HepG2 (cell line): ENCODE measurements around the gene CLDN16. TPM values are rescaled to one million over a fixed set of nuclear protein-coding genes. Genes with fewer than 3 reads are reported as not detected.

ENCODE experiments used
- ATAC-seq: fragments of 200-7000 bp; cut with Tn5 transposase; 3 replicates; pipeline ENCODE4 v1.9.1; 2020; ENCODE audit warnings: mild to moderate bottlenecking, moderate library complexity
- BruUV-seq: library from RNA; stranded (reverse); fragments of 400-500 nt; replicated peaks from 2 replicates; lab custom pipeline; 2021; lab: Mats Ljungman, UMichigan
- CTCF ChIA-PET: fragments of 300-600 bp; formaldehyde crosslinking; extraction: SDS; loops from one replicate; lab custom pipeline; 2021; ENCODE audit warnings: low total read pairs, inconsistent platforms, low intra/inter-chr PET ratio; lab: Yijun Ruan, JAX
- POLR2A ChIA-PET: fragments of 350-600 bp; sonication (Branson Sonifier 250); formaldehyde crosslinking; loops from one replicate; lab custom pipeline; 2020; ENCODE audit warnings: antibody characterized with exemption, inconsistent platforms; lab: Yijun Ruan, JAX
- DNase-seq: peaks from one replicate; pipeline ENCODE4 v3.0.0-alpha.2; 2015; ENCODE audit warnings: low spot score
- FAIRE-seq: peaks from 3 replicates; lab custom pipeline; 2011; peaks lifted over from hg19 to GRCh38; lab: Jason Lieb, UNC
- H2AFZ ChIP-seq: one replicate; pipeline ENCODE4 v1.6.1; 2011; ENCODE audit warnings: low read length, inconsistent platforms
- H3K27ac ChIP-seq: fragments of 300-600 bp; 3 replicates; pipeline ENCODE4 v1.8.0; 2011; ENCODE audit warnings: mixed run types, mild to moderate bottlenecking, mixed read lengths, low read length, inconsistent platforms; ENCODE audit not compliant: insufficient read depth; ENCODE audit errors: extremely low read length
- H3K27me3 ChIP-seq, 2 experiments: fragments of 200-600 bp in 1 of 2; 2 replicates in 1 of 2; 3 replicates in 1 of 2; pipeline versions ENCODE4 v1.6.0 to v1.8.0; 2011; ENCODE audit warnings: low read length in 2 of 2, mild to moderate bottlenecking in 2 of 2, moderate library complexity in 2 of 2, inconsistent platforms in 1 of 2; ENCODE audit not compliant: insufficient read depth in 2 of 2, control insufficient read depth in 1 of 2
- H3K36me3 ChIP-seq, 2 experiments: fragments of 200-600 bp in 1 of 2; replicated peaks in 1 of 2; 2 replicates in 1 of 2; 3 replicates in 1 of 2; pipeline versions ENCODE4 v1.5.1 to v1.8.0; 2011; ENCODE audit warnings: low read length in 2 of 2, inconsistent platforms in 1 of 2; ENCODE audit not compliant: insufficient read depth in 2 of 2, control insufficient read depth in 1 of 2
- H3K4me1 ChIP-seq: 2 replicates; pipeline ENCODE4 v1.5.1; 2012; ENCODE audit warnings: low read length, inconsistent platforms; ENCODE audit not compliant: insufficient read depth
- H3K4me2 ChIP-seq: 2 replicates; pipeline ENCODE4 v1.6.0; 2011; ENCODE audit warnings: low read depth, low read length, inconsistent platforms
- H3K4me3 ChIP-seq, 3 experiments: fragments of 200-600 bp in 1 of 3; sonication (generic), shearing (Covaris generic) in 1 of 3; replicated peaks in 1 of 3; 2 replicates each; pipeline ENCODE4 v1.5.1; 2011 to 2016; ENCODE audit warnings: low read length in 3 of 3, inconsistent platforms in 2 of 3, low read depth in 2 of 3, mild to moderate bottlenecking in 2 of 3, control low read depth in 1 of 3, mixed read lengths in 1 of 3; ENCODE audit not compliant: insufficient read depth in 1 of 3
- H3K79me2 ChIP-seq: one replicate; pipeline ENCODE4 v1.6.1; 2011; ENCODE audit warnings: low read length, inconsistent platforms; ENCODE audit not compliant: insufficient read depth
- H3K9ac ChIP-seq: 2 replicates; pipeline ENCODE4 v1.6.0; 2011; ENCODE audit warnings: mild to moderate bottlenecking, low read depth, low read length, inconsistent platforms; ENCODE audit not compliant: insufficient read depth
- H3K9me3 ChIP-seq: 2 replicates; pipeline ENCODE4 v1.5.1; 2012; ENCODE audit warnings: mild to moderate bottlenecking, low read length
- H4K20me1 ChIP-seq: 2 replicates; pipeline ENCODE4 v1.6.0; 2011; ENCODE audit warnings: inconsistent platforms, mild to moderate bottlenecking, low read length, moderate library complexity; ENCODE audit not compliant: insufficient read depth
- CTCF ChIP-seq: sonication (generic); formaldehyde crosslinking; IDR thresholded peaks from 2 replicates; pipeline ENCODE4 v1.5.0; 2020; ENCODE audit warnings: mild to moderate bottlenecking, missing genetic modification reagents, moderate library complexity
- FLYWCH1 ChIP-seq: sonication (generic); formaldehyde crosslinking; IDR thresholded peaks from 2 replicates; pipeline ENCODE4 v1.8.1; 2023; ENCODE audit warnings: mild to moderate bottlenecking, missing genetic modification reagents
- KDM5B ChIP-seq: sonication (generic); formaldehyde crosslinking; IDR thresholded peaks from 2 replicates; pipeline ENCODE4 v1.4.0; 2020; ENCODE audit warnings: missing genetic modification reagents, mild to moderate bottlenecking, borderline replicate concordance
- MYNN ChIP-seq: sonication (generic); formaldehyde crosslinking; IDR thresholded peaks from 2 replicates; pipeline ENCODE4 v1.4.0; 2020; ENCODE audit warnings: mild to moderate bottlenecking, low read depth, missing genetic modification reagents
- NFATC3 ChIP-seq: sonication (generic); formaldehyde crosslinking; IDR thresholded peaks from 2 replicates; pipeline ENCODE4 v1.5.1; 2020; ENCODE audit warnings: mild to moderate bottlenecking, missing genetic modification reagents
- RORA ChIP-seq: sonication (generic); formaldehyde crosslinking; IDR thresholded peaks from 2 replicates; pipeline ENCODE4 v1.5.0; 2020; ENCODE audit warnings: mild to moderate bottlenecking, missing genetic modification reagents, moderate library complexity
- SRSF1 ChIP-seq: fragments of 200-400 bp; formaldehyde crosslinking; optimal IDR thresholded peaks from 2 replicates; pipeline ENCODE3; 2017; ENCODE audit warnings: mild to moderate bottlenecking, low read depth, low read length, moderate library complexity
- STAG1 ChIP-seq: sonication (generic); formaldehyde crosslinking; IDR thresholded peaks from 2 replicates; pipeline ENCODE4 v1.4.0; 2020; ENCODE audit warnings: missing genetic modification reagents
- ZBTB7A ChIP-seq: sonication (generic); formaldehyde crosslinking; IDR thresholded peaks from 2 replicates; pipeline ENCODE4 v1.8.0; 2022; ENCODE audit warnings: mild to moderate bottlenecking, missing genetic modification reagents
- ZNF143 ChIP-seq: sonication (generic); formaldehyde crosslinking; IDR thresholded peaks from 2 replicates; pipeline ENCODE4 v1.4.0; 2020; ENCODE audit warnings: missing genetic modification reagents
- ZNF225 ChIP-seq: sonication (generic); formaldehyde crosslinking; IDR thresholded peaks from 2 replicates; pipeline ENCODE4 v1.4.0; 2020; ENCODE audit warnings: mild to moderate bottlenecking, missing genetic modification reagents
- ZNF256 ChIP-seq: sonication (generic); formaldehyde crosslinking; conservative IDR thresholded peaks from 2 replicates; pipeline ENCODE4 v1.4.0; 2020; ENCODE audit warnings: missing genetic modification reagents
- ZNF563 ChIP-seq: sonication (generic); formaldehyde crosslinking; IDR thresholded peaks from 2 replicates; pipeline ENCODE4 v1.8.0; 2022; ENCODE audit warnings: mild to moderate bottlenecking, moderate library complexity, missing genetic modification reagents
- ZNF567 ChIP-seq: sonication (generic); formaldehyde crosslinking; IDR thresholded peaks from 2 replicates; pipeline ENCODE4 v1.8.1; 2023; ENCODE audit warnings: mild to moderate bottlenecking, missing genetic modification reagents, borderline replicate concordance
- ZNF790 ChIP-seq: sonication (generic); formaldehyde crosslinking; IDR thresholded peaks from 2 replicates; pipeline ENCODE4 v1.8.0; 2022; ENCODE audit warnings: missing genetic modification reagents, mild to moderate bottlenecking, borderline replicate concordance
- WGBS: methylation state at CpG from one replicate; pipeline ENCODE4 v1.1.6; 2017; ENCODE audit warnings: low lambda C conversion rate; 5-methylcytosine and 5-hydroxymethylcytosine counted together
- in situ Hi-C: cut with HindIII; loops from 2 replicates; pipeline ENCODE4 v1.10.0; 2017; ENCODE audit warnings: low pct_unique_long_range_greater_than_20kb; ENCODE audit not compliant: extremely low pct_ligation_motif_present
- intact Hi-C: fragments of 100-400 bp; cut with micrococcal nuclease; formaldehyde crosslinking; loops from one replicate; pipeline ENCODE4 v1.10.0; 2022; ENCODE audit not compliant: unreplicated experiment
- polyA plus RNA-seq, 8 experiments: library from polyadenylated mRNA; depleted of rRNA in 3 of 8; stranded (reverse) in 7 of 8; unstranded in 1 of 8; fragments of >200 nt; fragmentation: Illumina TruSeq in 4 of 8; extraction: Trizol in 4 of 8; gene quantifications; 2 replicates each; pipeline versions ENCODE4 v1.2.1 to v1.2.3, GENCODE V29; 2011 to 2016; ENCODE audit warnings: low read depth in 4 of 8, missing spikeins in 1 of 8, mixed read lengths in 1 of 8; ENCODE audit not compliant: insufficient read depth in 1 of 8
- total RNA-seq, 5 experiments: library from RNA; depleted of rRNA; stranded (reverse); fragments of >200 nt; fragmentation: Illumina TruSeq; extraction: Trizol; gene quantifications; 2 replicates each; pipeline ENCODE4 v1.2.3, GENCODE V29; 2016; ENCODE audit warnings: low read depth in 1 of 5
- TF ChIP-seq, protein P1 (sequence below): sonication (generic); formaldehyde crosslinking; IDR thresholded peaks from 2 replicates; pipeline ENCODE4 v1.8.0; 2022; ENCODE audit warnings: mild to moderate bottlenecking, missing genetic modification reagents, borderline replicate concordance
- TF ChIP-seq, protein P2 (sequence below): sonication (generic); formaldehyde crosslinking; IDR thresholded peaks from 2 replicates; pipeline ENCODE4 v1.5.1; 2020; ENCODE audit warnings: missing genetic modification reagents, mild to moderate bottlenecking, borderline replicate concordance

The CLDN16 gene
- total and polyA plus RNA-seq, 2 of the 13 experiments (the other 11 are each of a cell fraction or from before 2014, with no cell fraction given): 0.13 to 0.24 TPM

DNA sequence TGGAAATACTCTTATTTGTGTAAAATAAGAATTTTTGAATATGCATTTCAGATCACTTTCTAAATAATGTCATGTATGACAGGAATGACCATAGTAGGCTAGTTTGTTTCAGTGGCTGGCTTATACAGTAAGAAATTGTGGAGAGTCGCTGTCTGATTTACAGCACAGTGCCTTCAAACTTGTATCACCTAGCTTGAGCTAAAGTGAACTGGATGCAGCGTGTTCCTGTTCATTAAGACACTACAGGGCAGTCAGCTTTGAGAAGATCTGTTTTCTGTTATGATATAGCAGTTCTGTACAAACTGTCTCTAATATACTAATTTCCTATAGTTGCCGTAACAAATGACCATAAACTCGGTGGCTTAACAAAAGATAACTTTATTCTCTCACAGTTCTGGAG, 9.9 kb downstream of the CLDN16 start (continued):
- TF ChIP-seq, protein P1, sequence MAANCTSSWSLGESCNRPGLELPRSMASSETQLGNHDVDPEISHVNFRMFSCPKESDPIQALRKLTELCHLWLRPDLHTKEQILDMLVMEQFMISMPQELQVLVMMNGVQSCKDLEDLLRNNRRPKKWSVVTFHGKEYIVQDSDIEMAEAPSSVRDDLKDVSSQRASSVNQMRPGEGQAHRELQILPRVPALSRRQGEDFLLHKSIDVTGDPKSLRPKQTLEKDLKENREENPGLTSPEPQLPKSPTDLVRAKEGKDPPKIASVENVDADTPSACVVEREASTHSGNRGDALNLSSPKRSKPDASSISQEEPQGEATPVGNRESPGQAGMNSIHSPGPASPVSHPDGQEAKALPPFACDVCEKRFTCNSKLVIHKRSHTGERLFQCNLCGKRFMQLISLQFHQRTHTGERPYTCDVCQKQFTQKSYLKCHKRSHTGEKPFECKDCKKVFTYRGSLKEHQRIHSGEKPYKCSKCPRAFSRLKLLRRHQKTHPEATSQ (CRISPR knock-in tag): no peak

DNA sequence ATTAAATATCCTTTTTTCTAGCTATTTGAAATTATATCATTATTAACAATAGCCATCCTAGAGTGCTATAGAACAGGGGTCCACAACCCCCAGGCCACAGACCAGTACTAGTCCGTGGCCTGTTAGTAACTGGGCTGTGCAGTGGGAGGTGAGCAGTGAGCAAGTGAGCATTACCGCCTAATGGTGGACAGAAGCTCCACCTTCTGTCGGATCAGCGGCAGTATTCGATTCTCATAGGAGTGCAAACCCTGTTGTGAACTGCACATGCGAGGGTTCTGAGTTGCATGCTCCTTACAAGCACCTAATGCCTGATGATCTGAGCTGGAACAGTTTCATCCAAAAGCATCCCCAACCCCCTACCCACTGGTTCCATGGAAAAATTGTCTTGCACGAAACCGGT, 11.7 kb downstream of the CLDN16 start:
- peak; percentile 57; the same call in 2 of the 3 replicates for ATAC-seq
- POLR2A ChIA-PET: no interaction called here
- in situ Hi-C loops: loop anchor here (25.0 kb wide), 1 partner anchor 437 kb away; no protein-coding TSS in a partner anchor
- TF ChIP-seq, protein P2, sequence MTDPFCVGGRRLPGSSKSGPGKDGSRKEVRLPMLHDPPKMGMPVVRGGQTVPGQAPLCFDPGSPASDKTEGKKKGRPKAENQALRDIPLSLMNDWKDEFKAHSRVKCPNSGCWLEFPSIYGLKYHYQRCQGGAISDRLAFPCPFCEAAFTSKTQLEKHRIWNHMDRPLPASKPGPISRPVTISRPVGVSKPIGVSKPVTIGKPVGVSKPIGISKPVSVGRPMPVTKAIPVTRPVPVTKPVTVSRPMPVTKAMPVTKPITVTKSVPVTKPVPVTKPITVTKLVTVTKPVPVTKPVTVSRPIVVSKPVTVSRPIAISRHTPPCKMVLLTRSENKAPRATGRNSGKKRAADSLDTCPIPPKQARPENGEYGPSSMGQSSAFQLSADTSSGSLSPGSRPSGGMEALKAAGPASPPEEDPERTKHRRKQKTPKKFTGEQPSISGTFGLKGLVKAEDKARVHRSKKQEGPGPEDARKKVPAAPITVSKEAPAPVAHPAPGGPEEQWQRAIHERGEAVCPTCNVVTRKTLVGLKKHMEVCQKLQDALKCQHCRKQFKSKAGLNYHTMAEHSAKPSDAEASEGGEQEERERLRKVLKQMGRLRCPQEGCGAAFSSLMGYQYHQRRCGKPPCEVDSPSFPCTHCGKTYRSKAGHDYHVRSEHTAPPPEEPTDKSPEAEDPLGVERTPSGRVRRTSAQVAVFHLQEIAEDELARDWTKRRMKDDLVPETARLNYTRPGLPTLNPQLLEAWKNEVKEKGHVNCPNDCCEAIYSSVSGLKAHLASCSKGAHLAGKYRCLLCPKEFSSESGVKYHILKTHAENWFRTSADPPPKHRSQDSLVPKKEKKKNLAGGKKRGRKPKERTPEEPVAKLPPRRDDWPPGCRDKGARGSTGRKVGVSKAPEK (CRISPR knock-in tag): no peak
- TF ChIP-seq ZNF563 (no peak), FLYWCH1 (CRISPR knock-in tag) (no peak), MYNN (CRISPR knock-in tag) (no peak), NFATC3 (CRISPR knock-in tag) (no peak), ZNF143 (CRISPR knock-in tag) (no peak), KDM5B (CRISPR knock-in tag) (no peak), ZBTB7A (no peak), SRSF1 (no peak), CTCF (CRISPR knock-in tag) (peak; percentile 52), RORA (CRISPR knock-in tag) (no peak), ZNF790 (CRISPR knock-in tag) (no peak), ZNF256 (CRISPR knock-in tag) (no peak), ZNF225 (CRISPR knock-in tag) (no peak), ZNF567 (CRISPR knock-in tag) (no peak), STAG1 (peak; percentile 55)

More for the DNA sequence above, 11.7 kb downstream of the CLDN16 start:
- Histone ChIP-seq H3K27me3 (no peaks in the 10 kb centered on the region), H3K36me3 (no peaks in the 10 kb centered on the region), H3K4me3 (no peak overlapping the region), H2AFZ (no peak overlapping the region), H3K4me2 (no peak overlapping the region), H3K27ac (no peak overlapping the region), H3K79me2 (no peaks in the 10 kb centered on the region), H4K20me1 (no peaks in the 10 kb centered on the region), H3K9me3 (no peaks in the 10 kb centered on the region), H3K9ac (no peak overlapping the region), H3K4me1 (no peaks in the 10 kb centered on the region)
- FAIRE-seq (no peak), DNase-seq (peak; percentile 10)
- CTCF ChIA-PET: no interaction called here
- intact Hi-C loops: no loop called here
- 65% methylated on average over 4 of the region's 8 CpGs for WGBS
- BruUV-seq: no TSS peak
